Liver (tissue), 3 donors: ENCODE measurements around the gene OR4K17.

Experiments
- ATF3 ChIP-seq: IDR thresholded peaks from 2 replicates; pipeline ENCODE4 v1.6.1; 2016; ENCODE audit warnings: antibody characterized with exemption
- EGR1 ChIP-seq, 2 donors: IDR thresholded peaks; 2 replicates each; pipeline ENCODE4 v1.6.1; 2016 to 2018; ENCODE audit warnings: antibody characterized with exemption in 2 of 2, low read depth in 2 of 2
- HNF4A ChIP-seq, 2 donors: conservative IDR thresholded peaks; 2 replicates each; pipeline ENCODE4 v1.6.1; 2016; ENCODE audit warnings: antibody characterized with exemption in 2 of 2, mild to moderate bottlenecking in 2 of 2
- HNF4G ChIP-seq: IDR thresholded peaks from 2 replicates; pipeline ENCODE4 v1.6.1; 2016; ENCODE audit warnings: antibody characterized with exemption
- JUND ChIP-seq, 2 donors: IDR thresholded peaks; 2 replicates each; pipeline ENCODE4 v1.6.1; 2016; ENCODE audit warnings: antibody characterized with exemption in 2 of 2
- REST ChIP-seq: IDR thresholded peaks from 2 replicates; pipeline ENCODE4 v1.6.1; 2016; ENCODE audit warnings: antibody characterized with exemption, mild to moderate bottlenecking
- SP1 ChIP-seq: IDR thresholded peaks from 2 replicates; pipeline ENCODE4 v1.6.1; 2018; ENCODE audit warnings: antibody characterized with exemption, mild to moderate bottlenecking
- TAF1 ChIP-seq: conservative IDR thresholded peaks from 2 replicates; pipeline ENCODE4 v1.6.1; 2016; ENCODE audit warnings: antibody characterized with exemption, mild to moderate bottlenecking
- TF ChIP-seq, protein P1 (sequence below): fragments of 150-350 bp; IDR thresholded peaks from 2 replicates; pipeline ENCODE4 v1.5.1; 2017; ENCODE audit warnings: improper control_type of control experiment, low read depth, low read length; ENCODE audit not compliant: missing input control
- donor health status: healthy.
- donor health status: healthy.

DNA sequence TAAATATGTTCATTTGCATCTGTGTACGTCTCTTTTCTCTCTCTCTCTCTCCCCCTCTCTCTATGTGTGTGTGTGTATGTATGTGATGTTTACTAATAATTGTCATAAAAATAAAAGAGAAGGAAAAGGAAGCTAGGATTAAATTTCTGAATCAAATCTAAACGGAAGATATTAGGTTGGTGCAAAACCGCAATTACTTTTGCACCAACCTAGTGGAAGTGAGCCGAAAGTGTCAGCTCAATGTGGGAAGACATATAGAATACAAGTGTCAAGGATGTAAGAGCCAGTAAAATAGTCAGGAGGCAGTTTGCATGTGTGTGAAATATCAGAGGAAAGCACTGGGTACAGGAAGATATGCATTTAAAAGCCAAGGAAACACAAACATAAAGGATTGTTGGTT is 18.5 kb upstream of the OR4K17 start:
- TF ChIP-seq, protein P1, sequence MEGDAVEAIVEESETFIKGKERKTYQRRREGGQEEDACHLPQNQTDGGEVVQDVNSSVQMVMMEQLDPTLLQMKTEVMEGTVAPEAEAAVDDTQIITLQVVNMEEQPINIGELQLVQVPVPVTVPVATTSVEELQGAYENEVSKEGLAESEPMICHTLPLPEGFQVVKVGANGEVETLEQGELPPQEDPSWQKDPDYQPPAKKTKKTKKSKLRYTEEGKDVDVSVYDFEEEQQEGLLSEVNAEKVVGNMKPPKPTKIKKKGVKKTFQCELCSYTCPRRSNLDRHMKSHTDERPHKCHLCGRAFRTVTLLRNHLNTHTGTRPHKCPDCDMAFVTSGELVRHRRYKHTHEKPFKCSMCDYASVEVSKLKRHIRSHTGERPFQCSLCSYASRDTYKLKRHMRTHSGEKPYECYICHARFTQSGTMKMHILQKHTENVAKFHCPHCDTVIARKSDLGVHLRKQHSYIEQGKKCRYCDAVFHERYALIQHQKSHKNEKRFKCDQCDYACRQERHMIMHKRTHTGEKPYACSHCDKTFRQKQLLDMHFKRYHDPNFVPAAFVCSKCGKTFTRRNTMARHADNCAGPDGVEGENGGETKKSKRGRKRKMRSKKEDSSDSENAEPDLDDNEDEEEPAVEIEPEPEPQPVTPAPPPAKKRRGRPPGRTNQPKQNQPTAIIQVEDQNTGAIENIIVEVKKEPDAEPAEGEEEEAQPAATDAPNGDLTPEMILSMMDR: no peak
- TF ChIP-seq JUND (IDR thresholded peaks at IDR 0.05): no peak
- TF ChIP-seq HNF4G: no peak
- TF ChIP-seq REST: no peak
- TF ChIP-seq TAF1: no peak
- TF ChIP-seq ATF3: no peak
- no peak for TF ChIP-seq SP1
- TF ChIP-seq HNF4A (conservative IDR thresholded peaks at IDR 0.05): no peak
- TF ChIP-seq EGR1 (IDR thresholded peaks at IDR 0.05; ENCODE audit: low read depth in 2 of 2): no peak
